OCI-LY3 (cell line): ENCODE measurements around the gene AGBL4.

ENCODE experiments used
- H2AFZ ChIP-seq: fragments of 200-600, 300-600 bp; shearing (Covaris generic); 2 replicates; pipeline ENCODE4 v1.6.0; 2014; ENCODE audit warnings: antibody characterized with exemption, low read depth, low read length
- H3K27ac ChIP-seq: fragments of 200-600, 300-600 bp; sonication (generic); 2 replicates; pipeline ENCODE4 v1.5.1; 2014; ENCODE audit warnings: mild to moderate bottlenecking, low read length, moderate library complexity, mixed read lengths
- H3K27me3 ChIP-seq: fragments of 200-600, 300-600 bp; sonication (generic); 2 replicates; pipeline ENCODE4 v1.6.1; 2014; ENCODE audit warnings: low read depth, low read length, mixed read lengths
- H3K36me3 ChIP-seq: fragments of 200-600, 300-600 bp; sonication (generic); replicated peaks from 2 replicates; pipeline ENCODE3; 2014; ENCODE audit warnings: low read depth, low read length, mixed read lengths
- H3K4me1 ChIP-seq: fragments of 300-600, 200-600 bp; sonication (generic); 2 replicates; pipeline ENCODE4 v1.6.1; 2014; ENCODE audit warnings: low read length, mixed read lengths
- H3K4me2 ChIP-seq: fragments of 200-600, 300-600 bp; sonication (generic); 2 replicates; pipeline ENCODE4 v1.6.1; 2014; ENCODE audit warnings: low read length, mixed read lengths
- H3K4me3 ChIP-seq: fragments of 300-600, 200-600 bp; sonication (generic); 2 replicates; pipeline ENCODE4 v1.5.1; 2014; ENCODE audit warnings: antibody characterized with exemption, mild to moderate bottlenecking, low read length, moderate library complexity
- H3K79me2 ChIP-seq: fragments of 300-600, 200-600 bp; shearing (Covaris generic); 2 replicates; pipeline ENCODE4 v1.6.1; 2014; ENCODE audit warnings: mild to moderate bottlenecking, low read length, mixed read lengths
- H3K9ac ChIP-seq: fragments of 300-600, 200-600 bp; shearing (Covaris generic); 2 replicates; pipeline ENCODE4 v1.6.0; 2014; ENCODE audit warnings: mild to moderate bottlenecking, low read length, moderate library complexity
- H3K9me3 ChIP-seq: fragments of 200-600, 300-600 bp; shearing (Covaris generic); 2 replicates; pipeline ENCODE4 v1.6.1; 2014; ENCODE audit warnings: low read length, mixed read lengths; ENCODE audit not compliant: insufficient read depth
- H4K20me1 ChIP-seq: fragments of 200-600, 300-600 bp; sonication (generic); 2 replicates; pipeline ENCODE4 v1.6.1; 2016; ENCODE audit warnings: low read length, mixed read lengths; ENCODE audit not compliant: insufficient read depth
- CTCF ChIP-seq: fragments of 200-600, 300-600 bp; sonication (generic); IDR thresholded peaks from 2 replicates; pipeline ENCODE4 v1.5.1; 2014; ENCODE audit warnings: antibody characterized with exemption, low read length, low read depth
- EZH2phosphoT487 ChIP-seq: fragments of 200-600 bp; shearing (Covaris generic); IDR thresholded peaks from 2 replicates; pipeline ENCODE4 v1.6.1; 2018; ENCODE audit warnings: antibody characterized with exemption, mixed run types, low read depth

AGBL4 gene

GRCh38 chr1:49622877-49623276 lies 400.9 kb downstream of the AGBL4 start:
- Histone ChIP-seq H3K9ac (no peak overlapping the region), H3K27ac (no peak overlapping the region), H4K20me1 (no peaks in the 10 kb centered on the region), H3K36me3 (no peaks in the 10 kb centered on the region), H3K4me3 (no peak overlapping the region), H3K9me3 (no peaks in the 10 kb centered on the region), H3K4me1 (no peaks in the 10 kb centered on the region), H3K27me3 (no peaks in the 10 kb centered on the region), H3K79me2 (no peaks in the 10 kb centered on the region), H2AFZ (no peak overlapping the region), H3K4me2 (no peak overlapping the region)
- TF ChIP-seq CTCF = no peak
- no peak for TF ChIP-seq EZH2phosphoT487

- H3K9me3 ChIP-seq = no peaks in the 10 kb centered on the region
- no peaks in the 10 kb centered on the region for H3K4me1 ChIP-seq
- no peaks in the 10 kb centered on the region for H3K36me3 ChIP-seq
- no peak overlapping the region for H2AFZ ChIP-seq
- TF ChIP-seq CTCF (no peak), EZH2phosphoT487 (no peak)
- H3K79me2 ChIP-seq = no peaks in the 10 kb centered on the region
- H3K27me3 ChIP-seq = no peaks in the 10 kb centered on the region
- no peak overlapping the region for H3K27ac ChIP-seq
- no peak overlapping the region for H3K4me3 ChIP-seq
- no peaks in the 10 kb centered on the region for H4K20me1 ChIP-seq
- H3K9ac ChIP-seq = no peak overlapping the region
- no peak overlapping the region for H3K4me2 ChIP-seq
These were observed 417.7 kb downstream of the AGBL4 start for GRCh38 chr1:49606082-49606481.

GRCh38 chr1:49597436-49597835 lies 426.3 kb downstream of the AGBL4 start:
- Histone ChIP-seq H3K4me2 (no peak overlapping the region), H3K27ac (no peak overlapping the region), H3K36me3 (no peaks in the 10 kb centered on the region), H3K9me3 (no peaks in the 10 kb centered on the region), H3K27me3 (no peaks in the 10 kb centered on the region), H2AFZ (no peak overlapping the region), H3K79me2 (no peaks in the 10 kb centered on the region), H3K4me3 (no peak overlapping the region), H4K20me1 (no peaks in the 10 kb centered on the region), H3K9ac (no peak overlapping the region), H3K4me1 (no peaks in the 10 kb centered on the region)
- TF ChIP-seq EZH2phosphoT487 (no peak), CTCF (no peak)

DNA sequence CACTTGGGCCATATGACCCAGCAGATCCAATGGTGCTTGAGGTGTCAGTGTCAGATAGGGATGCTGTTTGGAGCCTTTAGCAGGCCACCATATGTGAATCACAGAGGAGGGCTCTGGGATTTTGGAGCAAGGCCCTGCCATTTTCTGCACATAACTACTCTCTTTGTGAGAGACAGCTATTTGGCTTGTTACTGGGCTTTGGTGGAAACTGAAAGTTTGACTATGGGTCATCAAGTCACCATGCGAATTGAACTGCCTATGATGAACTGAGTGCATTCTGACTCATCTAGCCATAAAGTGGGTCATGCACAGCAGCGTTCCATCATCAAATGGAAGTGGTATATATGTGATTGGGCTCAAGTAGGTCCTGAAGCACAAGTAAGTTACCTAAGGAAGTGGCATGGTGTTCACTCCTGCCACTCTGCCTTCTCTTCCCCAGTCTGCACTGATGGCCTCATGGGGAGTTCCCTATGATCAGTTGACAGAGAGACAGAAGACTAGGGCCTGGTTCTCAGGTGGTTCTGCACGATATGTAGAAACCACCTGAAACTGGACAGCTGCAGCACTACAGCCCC lies 447.3 kb downstream of the AGBL4 start:
- Histone ChIP-seq H4K20me1 (no peaks in the 10 kb centered on the region), H3K4me3 (no peak overlapping the region), H3K9ac (no peak overlapping the region), H3K9me3 (no peaks in the 10 kb centered on the region), H3K36me3 (no peaks in the 10 kb centered on the region), H2AFZ (no peak overlapping the region), H3K4me1 (no peaks in the 10 kb centered on the region), H3K27me3 (no peaks in the 10 kb centered on the region), H3K79me2 (no peaks in the 10 kb centered on the region), H3K4me2 (no peak overlapping the region), H3K27ac (no peak overlapping the region)
- TF ChIP-seq CTCF = no peak
- TF ChIP-seq EZH2phosphoT487 = no peak
